HepG2 (cell line): ENCODE results near the gene FER1L5. TPM values are rescaled to one million over a fixed set of nuclear protein-coding genes. Genes with fewer than 3 reads are reported as not detected.
A peak's percentile ranks its signal among the peaks of the same experiment; 100 is the strongest.

Experiments used
- ATRX ChIP-seq: sonication (generic); formaldehyde crosslinking; IDR thresholded peaks from 2 replicates; pipeline ENCODE4 v1.4.0; 2020; ENCODE audit warnings: missing genetic modification reagents, borderline replicate concordance
- DRAP1 ChIP-seq: IDR thresholded peaks from 2 replicates; pipeline ENCODE4 v1.6.1; 2016; ENCODE audit warnings: missing genetic modification reagents, missing compliant biosample characterization
- E2F2 ChIP-seq: sonication (generic); formaldehyde crosslinking; IDR thresholded peaks from 2 replicates; pipeline ENCODE4 v1.4.0; 2020; ENCODE audit warnings: missing genetic modification reagents, borderline replicate concordance
- GFI1 ChIP-seq: sonication (generic); formaldehyde crosslinking; IDR thresholded peaks from 2 replicates; pipeline ENCODE4 v1.5.0; 2020; ENCODE audit warnings: missing genetic modification reagents, mild to moderate bottlenecking, borderline replicate concordance
- PCBP1 ChIP-seq: fragments of 200-400 bp; formaldehyde crosslinking; IDR thresholded peaks from 2 replicates; pipeline ENCODE4 v1.6.1; 2017; ENCODE audit warnings: mild to moderate bottlenecking, low read depth, low read length, borderline replicate concordance
- POLR2G ChIP-seq: fragments of 200-400 bp; formaldehyde crosslinking; IDR thresholded peaks from 2 replicates; pipeline ENCODE4 v1.6.1; 2018; ENCODE audit warnings: mild to moderate bottlenecking, low read depth, low read length, moderate library complexity
- RCOR2 ChIP-seq: IDR thresholded peaks from 2 replicates; pipeline ENCODE4 v1.6.1; 2016; ENCODE audit warnings: missing biosample characterization, missing genetic modification reagents
- SATB2 ChIP-seq: sonication (generic); formaldehyde crosslinking; IDR thresholded peaks from 2 replicates; pipeline ENCODE4 v1.5.0; 2020; ENCODE audit warnings: missing genetic modification reagents
- SCMH1 ChIP-seq: sonication (generic); formaldehyde crosslinking; IDR thresholded peaks from 2 replicates; pipeline ENCODE4 v1.9.0; 2021; ENCODE audit warnings: missing genetic modification reagents, mild to moderate bottlenecking, borderline replicate concordance
- SMAD3 ChIP-seq: sonication (generic); formaldehyde crosslinking; IDR thresholded peaks from 2 replicates; pipeline ENCODE4 v1.4.0; 2020; ENCODE audit warnings: missing genetic modification reagents
- ZBTB42 ChIP-seq: sonication (generic); formaldehyde crosslinking; IDR thresholded peaks from 2 replicates; pipeline ENCODE4 v1.5.0; 2020; ENCODE audit warnings: mild to moderate bottlenecking, missing genetic modification reagents
- ZNF136 ChIP-seq: sonication (generic); formaldehyde crosslinking; IDR thresholded peaks from 2 replicates; pipeline ENCODE4 v1.8.1; 2022; ENCODE audit warnings: low read depth, mild to moderate bottlenecking, moderate library complexity, missing genetic modification reagents
- ZNF644 ChIP-seq: IDR thresholded peaks from 2 replicates; pipeline ENCODE4 v1.6.1; 2016; ENCODE audit warnings: low read depth
- polyA plus RNA-seq, 8 experiments: library from polyadenylated mRNA; depleted of rRNA in 3 of 8; stranded (reverse) in 7 of 8; unstranded in 1 of 8; fragments of >200 nt; fragmentation: Illumina TruSeq in 4 of 8; extraction: Trizol in 4 of 8; gene quantifications; 2 replicates each; pipeline versions ENCODE4 v1.2.1 to v1.2.3, GENCODE V29; 2011 to 2016; ENCODE audit warnings: low read depth in 4 of 8, missing spikeins in 1 of 8, mixed read lengths in 1 of 8; ENCODE audit not compliant: insufficient read depth in 1 of 8
- total RNA-seq, 5 experiments: library from RNA; depleted of rRNA; stranded (reverse); fragments of >200 nt; fragmentation: Illumina TruSeq; extraction: Trizol; gene quantifications; 2 replicates each; pipeline ENCODE4 v1.2.3, GENCODE V29; 2016; ENCODE audit warnings: low read depth in 1 of 5
- TF ChIP-seq, protein P1 (sequence below): sonication (generic); formaldehyde crosslinking; IDR thresholded peaks from 2 replicates; pipeline ENCODE4; 2020; ENCODE audit warnings: missing genetic modification reagents, mild to moderate bottlenecking, borderline replicate concordance
- TF ChIP-seq, protein P2 (sequence below): sonication (generic); formaldehyde crosslinking; IDR thresholded peaks from 2 replicates; pipeline ENCODE4 v1.4.0; 2020; ENCODE audit warnings: missing genetic modification reagents, borderline replicate concordance

Gene FER1L5
- total and polyA plus RNA-seq, 2 of the 13 experiments (the other 11 are each of a cell fraction or from before 2014, with no cell fraction given) = 0.02 to 0.08 TPM

- TF ChIP-seq PCBP1 (peak; percentile 72; the same call in 1 of the 2 replicates), ATRX (CRISPR knock-in tag) (no peak), RCOR2 (CRISPR knock-in tag) (no peak), SMAD3 (CRISPR knock-in tag) (no peak), GFI1 (CRISPR knock-in tag) (no peak), ZBTB42 (CRISPR knock-in tag) (no peak), POLR2G (peak; percentile 92), ZNF136 (no peak), DRAP1 (CRISPR knock-in tag) (peak; percentile 83), SCMH1 (CRISPR knock-in tag) (no peak), ZNF644 (CRISPR knock-in tag) (no peak), SATB2 (CRISPR knock-in tag) (no peak), E2F2 (CRISPR knock-in tag) (no peak)
- TF ChIP-seq, protein P1, sequence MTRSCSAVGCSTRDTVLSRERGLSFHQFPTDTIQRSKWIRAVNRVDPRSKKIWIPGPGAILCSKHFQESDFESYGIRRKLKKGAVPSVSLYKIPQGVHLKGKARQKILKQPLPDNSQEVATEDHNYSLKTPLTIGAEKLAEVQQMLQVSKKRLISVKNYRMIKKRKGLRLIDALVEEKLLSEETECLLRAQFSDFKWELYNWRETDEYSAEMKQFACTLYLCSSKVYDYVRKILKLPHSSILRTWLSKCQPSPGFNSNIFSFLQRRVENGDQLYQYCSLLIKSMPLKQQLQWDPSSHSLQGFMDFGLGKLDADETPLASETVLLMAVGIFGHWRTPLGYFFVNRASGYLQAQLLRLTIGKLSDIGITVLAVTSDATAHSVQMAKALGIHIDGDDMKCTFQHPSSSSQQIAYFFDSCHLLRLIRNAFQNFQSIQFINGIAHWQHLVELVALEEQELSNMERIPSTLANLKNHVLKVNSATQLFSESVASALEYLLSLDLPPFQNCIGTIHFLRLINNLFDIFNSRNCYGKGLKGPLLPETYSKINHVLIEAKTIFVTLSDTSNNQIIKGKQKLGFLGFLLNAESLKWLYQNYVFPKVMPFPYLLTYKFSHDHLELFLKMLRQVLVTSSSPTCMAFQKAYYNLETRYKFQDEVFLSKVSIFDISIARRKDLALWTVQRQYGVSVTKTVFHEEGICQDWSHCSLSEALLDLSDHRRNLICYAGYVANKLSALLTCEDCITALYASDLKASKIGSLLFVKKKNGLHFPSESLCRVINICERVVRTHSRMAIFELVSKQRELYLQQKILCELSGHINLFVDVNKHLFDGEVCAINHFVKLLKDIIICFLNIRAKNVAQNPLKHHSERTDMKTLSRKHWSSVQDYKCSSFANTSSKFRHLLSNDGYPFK (CRISPR knock-in tag) = peak; percentile 94
- TF ChIP-seq, protein P2, sequence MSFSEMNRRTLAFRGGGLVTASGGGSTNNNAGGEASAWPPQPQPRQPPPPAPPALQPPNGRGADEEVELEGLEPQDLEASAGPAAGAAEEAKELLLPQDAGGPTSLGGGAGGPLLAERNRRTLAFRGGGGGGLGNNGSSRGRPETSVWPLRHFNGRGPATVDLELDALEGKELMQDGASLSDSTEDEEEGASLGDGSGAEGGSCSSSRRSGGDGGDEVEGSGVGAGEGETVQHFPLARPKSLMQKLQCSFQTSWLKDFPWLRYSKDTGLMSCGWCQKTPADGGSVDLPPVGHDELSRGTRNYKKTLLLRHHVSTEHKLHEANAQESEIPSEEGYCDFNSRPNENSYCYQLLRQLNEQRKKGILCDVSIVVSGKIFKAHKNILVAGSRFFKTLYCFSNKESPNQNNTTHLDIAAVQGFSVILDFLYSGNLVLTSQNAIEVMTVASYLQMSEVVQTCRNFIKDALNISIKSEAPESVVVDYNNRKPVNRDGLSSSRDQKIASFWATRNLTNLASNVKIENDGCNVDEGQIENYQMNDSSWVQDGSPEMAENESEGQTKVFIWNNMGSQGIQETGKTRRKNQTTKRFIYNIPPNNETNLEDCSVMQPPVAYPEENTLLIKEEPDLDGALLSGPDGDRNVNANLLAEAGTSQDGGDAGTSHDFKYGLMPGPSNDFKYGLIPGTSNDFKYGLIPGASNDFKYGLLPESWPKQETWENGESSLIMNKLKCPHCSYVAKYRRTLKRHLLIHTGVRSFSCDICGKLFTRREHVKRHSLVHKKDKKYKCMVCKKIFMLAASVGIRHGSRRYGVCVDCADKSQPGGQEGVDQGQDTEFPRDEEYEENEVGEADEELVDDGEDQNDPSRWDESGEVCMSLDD (CRISPR knock-in tag) = no peak
These were observed 97.3 kb downstream of the FER1L5 start, which contains the start of gene LMAN2L (continued) for GRCh38 chr2:96739633-96740428.
